GM19193 (cell line): ENCODE measurements around the gene TRMT61A.

Source experiments
- POLR2A ChIP-seq: IDR thresholded peaks from 4 replicates; pipeline ENCODE4 v1.6.1; 2011; ENCODE audit not compliant: insufficient read depth, insufficient read length; ENCODE audit errors: extremely low read depth

TRMT61A gene

GRCh38 chr14:103526247-103526913, 2.6 kb upstream of the TRMT61A start:
- TF ChIP-seq POLR2A: no peak

- TF ChIP-seq POLR2A: no peak
Observed at GRCh38 chr14:103526914-103527248, 2.1 kb upstream of the TRMT61A start.

- peak; percentile 52 for TF ChIP-seq POLR2A
Observed at GRCh38 chr14:103527408-103528145, 1.4 kb upstream of the TRMT61A start.

- TF ChIP-seq POLR2A: no peak
Observed at GRCh38 chr14:103528146-103528586, 830 bp upstream of the TRMT61A start.

- no peak for TF ChIP-seq POLR2A
Observed at GRCh38 chr14:103529383-103530365, 678 bp downstream of the TRMT61A start.

- no peak for TF ChIP-seq POLR2A
Observed at GRCh38 chr14:103530390-103530789, 1.4 kb downstream of the TRMT61A start.

- TF ChIP-seq POLR2A: no peak
Observed at GRCh38 chr14:103530831-103531230, 1.8 kb downstream of the TRMT61A start.

GRCh38 chr14:103531421-103532215, 2.6 kb downstream of the TRMT61A start:
- TF ChIP-seq POLR2A: no peak

- no peak for TF ChIP-seq POLR2A
Observed at GRCh38 chr14:103532216-103533136, 3.5 kb downstream of the TRMT61A start.

GRCh38 chr14:103533137-103533998, 4.4 kb downstream of the TRMT61A start:
- no peak for TF ChIP-seq POLR2A

GRCh38 chr14:103533999-103534575, 5.1 kb downstream of the TRMT61A start:
- TF ChIP-seq POLR2A: no peak

GRCh38 chr14:103534576-103535061, 5.6 kb downstream of the TRMT61A start:
- no peak for TF ChIP-seq POLR2A

GRCh38 chr14:103535081-103535890, 6.3 kb downstream of the TRMT61A start:
- TF ChIP-seq POLR2A: peak; percentile 19
